Keratinocyte (primary cell): ENCODE data around the gene WASF3.

ENCODE experiments used
- CTCF ChIP-seq, 3 experiments: IDR thresholded peaks in 1 of 3; conservative IDR thresholded peaks in 1 of 3; optimal IDR thresholded peaks in 1 of 3; 2 replicates in 2 of 3; 3 replicates in 1 of 3; pipeline versions ENCODE3 to v1.5.1; 2011; ENCODE audit warnings: low read length in 3 of 3, mild to moderate bottlenecking in 3 of 3, moderate library complexity in 2 of 3, control low read depth in 1 of 3, inconsistent platforms in 1 of 3; ENCODE audit not compliant: insufficient read depth in 2 of 3; ENCODE audit errors: extremely low read depth in 1 of 3
- EZH2 ChIP-seq: IDR thresholded peaks from one replicate; pipeline ENCODE4 v1.6.1; 2012; ENCODE audit warnings: inconsistent platforms, mild to moderate bottlenecking, low read length, moderate library complexity

DNA sequence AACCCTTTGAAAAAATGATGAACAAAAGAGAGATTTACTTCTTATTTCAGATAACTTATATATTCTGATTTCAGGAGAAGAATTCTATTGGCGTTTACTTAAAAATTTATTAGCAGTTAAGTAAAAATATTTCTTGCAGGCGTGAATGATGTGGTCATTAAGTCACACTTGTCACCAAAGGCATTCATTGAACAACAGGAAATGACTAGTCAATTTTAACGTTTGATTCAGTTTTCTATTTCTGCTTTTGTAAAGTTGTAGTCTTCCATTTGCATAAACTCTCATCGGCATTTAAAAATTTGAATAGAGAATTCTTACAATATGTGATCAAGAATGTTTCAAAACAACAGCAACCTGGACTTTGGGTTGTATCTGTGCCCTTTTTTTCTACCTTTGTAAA lies 119.7 kb downstream of the WASF3 start:
- TF ChIP-seq EZH2 (no peak), CTCF (optimal IDR thresholded peaks at IDR 0.05 in 1 of 3, IDR thresholded peaks at IDR 0.05 in 1 of 3, conservative IDR thresholded peaks at IDR 0.05 in 1 of 3; ENCODE audit: extremely low read depth in 1 of 3, insufficient read depth in 2 of 3, low read length in 3 of 3) (no peak)
